PC-3 (cell line): ENCODE data around the gene ROBO2.

ENCODE experiments used
- EZH2 ChIP-seq: fragments of 300-600 bp; sonication (generic); IDR thresholded peaks from one replicate; pipeline ENCODE4 v1.6.1; 2017; ENCODE audit warnings: antibody characterized with exemption, mild to moderate bottlenecking, low read length; ENCODE audit not compliant: unreplicated experiment
- EZH2phosphoT487 ChIP-seq: fragments of 300-600 bp; sonication (generic); IDR thresholded peaks from 2 replicates; pipeline ENCODE4 v1.6.1; 2018; ENCODE audit warnings: mild to moderate bottlenecking, antibody characterized with exemption, low read length, borderline replicate concordance
- TF ChIP-seq, protein P1 (sequence below): fragments of 300-600 bp; sonication (generic); conservative IDR thresholded peaks from 2 replicates; pipeline ENCODE4 v1.5.1; 2017; ENCODE audit warnings: antibody characterized with exemption, low read depth, mild to moderate bottlenecking, low read length

DNA sequence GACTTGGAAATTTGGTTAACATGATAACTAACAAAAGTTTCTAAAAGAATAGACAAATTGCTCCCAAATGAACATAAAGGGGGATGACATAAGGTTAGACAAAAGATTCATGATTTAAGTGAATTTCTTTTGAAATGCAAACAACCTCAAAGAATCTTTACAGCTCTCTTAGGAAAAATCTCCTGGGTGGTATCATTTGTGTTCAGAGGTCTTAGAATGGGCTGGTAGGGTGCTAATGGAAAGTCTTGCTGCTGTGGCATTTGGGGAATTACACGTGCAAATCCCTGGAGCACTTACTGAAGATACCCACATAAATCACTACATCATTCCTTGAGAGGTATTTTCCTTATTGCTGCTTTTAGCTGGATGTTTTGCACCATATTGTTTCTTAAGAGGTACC lies 14.4 kb upstream of the ROBO2 start:
- TF ChIP-seq, protein P1, sequence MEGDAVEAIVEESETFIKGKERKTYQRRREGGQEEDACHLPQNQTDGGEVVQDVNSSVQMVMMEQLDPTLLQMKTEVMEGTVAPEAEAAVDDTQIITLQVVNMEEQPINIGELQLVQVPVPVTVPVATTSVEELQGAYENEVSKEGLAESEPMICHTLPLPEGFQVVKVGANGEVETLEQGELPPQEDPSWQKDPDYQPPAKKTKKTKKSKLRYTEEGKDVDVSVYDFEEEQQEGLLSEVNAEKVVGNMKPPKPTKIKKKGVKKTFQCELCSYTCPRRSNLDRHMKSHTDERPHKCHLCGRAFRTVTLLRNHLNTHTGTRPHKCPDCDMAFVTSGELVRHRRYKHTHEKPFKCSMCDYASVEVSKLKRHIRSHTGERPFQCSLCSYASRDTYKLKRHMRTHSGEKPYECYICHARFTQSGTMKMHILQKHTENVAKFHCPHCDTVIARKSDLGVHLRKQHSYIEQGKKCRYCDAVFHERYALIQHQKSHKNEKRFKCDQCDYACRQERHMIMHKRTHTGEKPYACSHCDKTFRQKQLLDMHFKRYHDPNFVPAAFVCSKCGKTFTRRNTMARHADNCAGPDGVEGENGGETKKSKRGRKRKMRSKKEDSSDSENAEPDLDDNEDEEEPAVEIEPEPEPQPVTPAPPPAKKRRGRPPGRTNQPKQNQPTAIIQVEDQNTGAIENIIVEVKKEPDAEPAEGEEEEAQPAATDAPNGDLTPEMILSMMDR, result no peak
- TF ChIP-seq EZH2 (no peak), EZH2phosphoT487 (no peak)
